Measurements from ENCODE around the gene B3GNT3.
"Not testable (repeated sequence)": the region's sequence is repeated elsewhere in the genome, so short reads cannot be mapped to it uniquely, and the experiment has no call there.

The B3GNT3 gene

DNA sequence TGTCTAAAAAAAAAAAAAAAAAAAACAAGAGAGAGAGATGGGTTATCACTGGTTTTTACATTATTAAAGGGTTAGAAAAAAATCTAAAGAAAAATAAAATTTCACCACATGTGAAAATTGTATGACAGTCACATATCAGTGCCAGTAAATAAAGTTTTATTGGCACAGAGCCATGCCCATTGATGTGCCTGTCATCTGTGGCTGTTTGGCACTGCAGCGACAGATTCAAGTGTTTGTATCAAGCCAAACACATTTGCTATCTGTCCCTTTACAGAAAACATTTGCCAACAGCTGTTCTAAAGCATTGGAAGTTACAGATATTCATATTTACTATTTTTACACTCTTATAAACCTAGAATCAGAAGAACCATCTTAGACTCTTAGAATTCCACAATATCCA, 27.4 kb upstream of the B3GNT3 start:
- DNase-seq = peak; percentile 31

GRCh38 chr19:17770613-17771012, 24.3 kb upstream of the B3GNT3 start:
- no peak for DNase-seq

GRCh38 chr19:17772172-17772571, 22.8 kb upstream of the B3GNT3 start:
- DNase-seq = no peak

GRCh38 chr19:17775245-17775927, 19.6 kb upstream of the B3GNT3 start:
- DNase-seq = no peak

DNA sequence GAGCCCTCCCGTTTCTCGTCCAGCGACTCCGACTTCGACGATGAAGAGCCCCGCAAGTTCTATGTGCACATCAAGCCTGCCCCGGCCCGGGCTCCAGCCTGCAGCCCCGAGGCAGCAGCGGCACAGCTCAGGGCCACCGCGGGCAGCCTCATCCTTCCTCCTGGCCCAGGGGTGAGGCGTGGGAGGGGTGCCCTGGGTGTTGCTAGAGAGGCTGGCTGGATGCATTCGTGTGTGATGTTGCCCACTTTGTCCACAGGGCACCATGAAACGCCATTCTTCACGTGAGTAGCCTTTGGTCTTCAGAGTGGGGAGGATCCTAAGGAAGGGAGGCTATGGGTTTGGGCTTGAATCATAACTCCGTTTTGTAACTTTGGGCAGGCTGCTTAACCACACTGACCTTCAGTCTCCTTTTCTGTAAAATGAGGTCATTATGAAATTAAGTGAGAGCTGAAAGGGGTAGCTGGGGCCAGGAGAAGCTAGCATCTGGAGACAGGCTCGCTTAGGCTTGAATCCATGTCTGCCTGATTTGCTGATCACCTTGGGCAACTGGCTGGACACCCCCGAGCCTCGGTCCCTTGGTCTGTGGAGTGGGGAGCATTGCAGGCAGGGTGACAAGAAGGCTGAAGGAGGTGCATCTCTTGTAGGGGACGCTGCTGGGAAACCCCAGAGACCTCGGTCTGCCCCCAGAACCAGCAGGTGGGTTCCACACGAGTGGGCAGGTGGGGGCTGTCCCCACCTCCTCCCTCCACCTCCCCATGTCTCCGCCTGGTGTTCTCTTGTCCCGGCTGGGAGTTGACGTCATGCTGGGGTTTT, 18.7 kb upstream of the B3GNT3 start:
- no peak for DNase-seq

- not testable (repeated sequence) for DNase-seq
Measured at GRCh38 chr19:17777840-17778239, 17.1 kb upstream of the B3GNT3 start.

DNA sequence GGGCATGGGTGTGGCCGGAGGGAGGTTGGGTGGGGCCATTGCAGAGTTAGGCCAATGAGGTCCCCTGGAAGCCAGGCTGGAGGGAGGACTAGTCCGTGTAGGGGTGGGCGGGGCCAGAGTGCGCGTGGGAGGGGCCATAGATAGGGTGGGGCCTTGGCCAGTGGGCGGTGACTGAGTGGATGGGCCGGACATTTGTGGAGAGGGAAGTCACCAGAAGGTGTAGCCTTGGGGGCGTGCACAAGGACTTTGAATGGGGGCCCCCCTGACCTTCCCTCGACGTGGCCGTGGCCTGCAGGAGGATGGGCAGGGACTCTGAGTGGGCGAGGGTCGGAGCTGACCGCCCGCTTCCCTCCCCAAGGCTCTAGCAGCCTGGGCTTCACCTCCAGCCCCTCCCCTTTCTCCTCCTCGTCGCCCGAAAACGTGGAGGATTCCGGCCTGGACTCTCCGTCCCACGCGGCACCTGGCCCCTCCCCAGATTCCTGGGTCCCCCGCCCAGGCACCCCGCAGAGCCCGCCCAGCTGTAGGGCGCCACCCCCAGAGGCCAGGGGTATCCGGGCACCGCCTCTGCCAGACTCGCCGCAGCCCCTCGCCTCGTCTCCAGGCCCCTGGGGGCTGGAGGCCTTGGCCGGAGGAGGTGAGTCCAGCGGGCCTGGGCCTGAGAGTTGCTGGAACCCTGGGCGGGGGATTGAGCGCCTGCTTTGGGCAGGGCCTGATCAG, 16.5 kb upstream of the B3GNT3 start:
- DNase-seq = no peak

- DNase-seq = no peak
Measured at GRCh38 chr19:17778968-17779929, 15.7 kb upstream of the B3GNT3 start.

DNA sequence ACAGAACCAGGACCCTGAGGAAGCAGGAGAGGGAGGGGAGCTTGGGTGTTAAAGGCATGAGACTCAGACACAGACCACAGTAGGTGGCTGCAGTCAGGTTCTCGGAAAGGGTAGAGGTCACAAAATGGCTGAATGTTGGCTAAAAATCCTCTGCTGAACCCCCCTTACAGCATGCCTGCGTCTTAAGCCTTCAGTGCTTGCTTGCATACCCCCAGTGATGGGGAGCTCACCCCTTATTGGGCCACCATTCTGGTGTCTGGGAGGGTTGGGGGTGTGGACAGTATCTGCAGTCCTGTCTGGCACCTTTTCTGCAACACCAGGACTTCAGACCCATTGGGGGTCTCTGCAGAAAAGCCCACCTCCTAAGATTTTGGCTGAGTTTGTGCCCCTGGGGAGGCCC, 14.2 kb upstream of the B3GNT3 start:
- DNase-seq = no peak

DNA sequence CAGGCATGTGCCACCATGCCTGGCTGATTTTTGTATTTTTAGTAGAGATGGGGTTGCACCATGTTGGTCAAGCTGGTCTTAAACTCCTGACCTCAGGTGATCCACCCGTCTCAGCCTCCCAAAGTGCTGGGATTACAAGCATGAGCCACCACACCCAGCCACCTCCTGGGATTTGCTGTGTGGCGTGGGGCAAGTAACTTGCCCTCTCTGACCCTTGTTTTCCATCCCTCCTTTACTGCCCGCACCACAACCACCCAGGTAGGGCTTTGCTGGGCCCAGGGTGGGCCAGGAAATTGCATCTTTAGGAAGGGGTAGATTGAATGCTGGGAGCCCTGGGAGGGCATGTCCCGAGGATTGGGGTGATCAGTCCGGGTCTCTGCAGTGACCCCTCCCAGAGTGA, 11.2 kb upstream of the B3GNT3 start:
- not testable (repeated sequence) for DNase-seq

GRCh38 chr19:17784201-17785008, 10.5 kb upstream of the B3GNT3 start:
- peak; percentile 79 for DNase-seq

- no peak for DNase-seq
Measured at GRCh38 chr19:17787274-17787913, 7.5 kb upstream of the B3GNT3 start.

GRCh38 chr19:17788632-17789031, 6.3 kb upstream of the B3GNT3 start:
- no peak for DNase-seq

GRCh38 chr19:17790059-17790780, 4.7 kb upstream of the B3GNT3 start:
- DNase-seq = no peak

GRCh38 chr19:17794412-17794730, 567 bp upstream of the B3GNT3 start:
- DNase-seq = no peak

DNA sequence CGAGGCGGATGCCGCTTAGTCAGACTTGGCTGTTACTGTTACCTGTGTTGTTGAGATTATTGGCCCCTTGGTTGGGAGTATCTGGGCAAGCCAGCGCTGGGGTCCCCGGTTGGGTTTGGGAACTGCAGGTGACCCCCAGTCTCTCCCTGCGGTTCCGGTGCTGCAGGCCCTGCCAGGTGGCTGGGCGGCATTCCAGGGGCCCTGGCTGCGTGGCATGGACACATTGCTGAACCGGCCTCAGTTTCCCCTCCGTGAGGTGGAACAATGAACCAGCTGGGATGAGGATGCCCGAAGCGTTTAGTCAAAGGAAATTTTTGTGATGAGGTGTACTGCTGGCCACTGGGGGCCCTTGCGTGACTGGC, 538 bp downstream of the B3GNT3 start:
- no peak for DNase-seq

DNA sequence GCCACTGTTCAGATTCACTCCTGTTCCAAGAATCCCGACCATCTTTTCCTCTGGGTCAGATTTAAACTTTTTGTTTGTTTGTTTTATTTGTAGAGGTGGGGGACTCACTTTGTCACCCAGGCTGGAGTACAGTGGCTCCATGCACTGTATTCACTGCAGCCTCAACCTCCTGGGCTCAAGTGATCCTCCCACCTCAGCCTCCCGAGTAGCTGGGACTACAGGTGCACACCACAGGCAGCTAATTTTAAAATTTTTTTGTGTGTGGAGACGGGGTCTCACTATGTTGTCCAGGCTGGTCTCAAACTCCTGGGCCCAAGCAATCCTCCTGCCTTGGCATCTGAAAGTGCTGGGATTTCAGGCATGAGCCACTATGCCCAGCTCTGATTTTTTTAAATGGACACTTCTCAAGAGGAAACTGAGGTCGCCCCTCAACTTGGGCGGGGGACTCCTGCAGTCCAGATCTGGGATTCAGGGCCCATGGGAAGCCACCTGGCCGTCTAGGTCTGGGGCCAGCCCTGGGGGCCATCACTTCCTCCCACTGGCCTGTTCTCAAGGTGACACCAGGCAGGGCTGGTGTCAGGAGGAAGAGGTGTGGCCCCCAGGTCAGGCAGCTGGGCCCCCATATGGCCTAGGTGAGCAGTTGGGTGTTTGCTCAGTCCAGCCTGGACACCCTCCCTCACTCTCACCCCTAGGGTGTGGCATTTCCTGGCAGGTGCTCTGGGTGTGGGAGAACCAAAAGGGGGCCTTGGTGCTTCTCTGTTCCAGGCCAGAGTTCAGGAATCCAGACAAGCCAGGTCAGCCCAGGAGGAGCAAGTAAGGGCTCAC, 1.3 kb downstream of the B3GNT3 start:
- DNase-seq = no peak

DNA sequence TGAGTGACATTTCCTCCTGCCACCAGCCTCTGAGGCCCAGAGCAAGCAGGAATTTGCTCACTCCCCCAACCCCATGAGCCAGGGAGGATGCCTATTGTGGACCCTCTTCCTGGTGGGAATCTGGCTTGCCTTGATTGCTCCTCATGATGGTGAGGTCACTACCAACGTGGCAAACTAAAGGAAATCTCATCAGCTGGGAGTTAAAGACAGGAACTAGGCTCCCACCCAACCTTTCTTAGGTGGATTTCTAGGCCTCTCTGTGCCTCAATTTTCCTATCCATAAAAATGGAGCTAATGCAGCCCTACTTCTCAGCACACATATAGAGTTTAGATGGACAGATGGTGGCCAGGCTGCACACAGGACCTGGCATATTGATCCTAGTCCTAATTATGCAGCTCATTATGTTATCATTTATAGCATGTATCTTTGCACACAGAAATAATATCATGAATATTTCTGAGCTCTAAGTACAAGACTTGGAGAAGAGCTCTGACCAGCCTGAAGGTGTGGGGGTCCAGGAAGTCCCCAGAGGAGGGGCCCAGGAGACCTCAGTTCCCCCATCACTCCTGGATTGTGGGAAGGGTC, 2.0 kb downstream of the B3GNT3 start:
- no peak for DNase-seq

DNA sequence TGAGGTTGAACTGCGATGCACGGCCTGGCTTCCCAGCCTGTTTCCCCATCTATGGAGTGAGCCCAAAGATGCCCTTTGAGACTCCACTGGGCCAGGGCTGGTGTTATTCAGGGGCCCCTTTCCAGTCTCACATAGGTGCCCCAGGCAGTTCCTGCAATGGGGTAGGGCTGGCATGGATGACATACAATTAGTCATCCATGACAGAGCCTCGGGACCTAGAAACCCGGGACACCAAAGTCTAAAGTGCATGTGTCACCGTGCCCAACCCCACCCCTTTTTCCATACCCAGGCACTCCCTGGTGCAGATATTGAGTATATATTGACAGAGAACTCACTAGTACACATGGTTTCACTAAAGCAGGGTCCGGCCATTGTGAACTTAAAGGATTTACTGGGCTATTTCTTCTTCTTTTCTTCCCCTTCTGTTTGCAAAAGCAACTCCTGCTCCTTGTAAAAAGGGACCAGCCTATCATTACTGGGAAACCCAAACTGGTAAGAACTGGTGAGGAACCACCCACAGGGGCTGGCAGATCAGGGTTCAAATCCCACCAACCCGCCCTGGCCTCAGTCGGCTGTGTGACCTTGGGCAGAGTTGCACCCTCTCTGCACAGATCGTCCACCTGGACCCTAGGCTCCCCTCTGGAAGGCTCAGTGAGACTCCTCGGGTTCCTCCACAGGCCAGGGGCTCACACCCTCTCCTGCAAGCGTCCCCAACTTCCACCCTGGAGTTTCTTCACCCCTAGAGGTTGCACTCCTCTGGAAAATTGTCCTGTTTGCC, 2.7 kb downstream of the B3GNT3 start:
- no peak for DNase-seq

All from NCI-H1105 treated with DMSO at 0.1 percent for 48 hours (cell line).